ENCODE data around the gene OXSM.

DNA sequence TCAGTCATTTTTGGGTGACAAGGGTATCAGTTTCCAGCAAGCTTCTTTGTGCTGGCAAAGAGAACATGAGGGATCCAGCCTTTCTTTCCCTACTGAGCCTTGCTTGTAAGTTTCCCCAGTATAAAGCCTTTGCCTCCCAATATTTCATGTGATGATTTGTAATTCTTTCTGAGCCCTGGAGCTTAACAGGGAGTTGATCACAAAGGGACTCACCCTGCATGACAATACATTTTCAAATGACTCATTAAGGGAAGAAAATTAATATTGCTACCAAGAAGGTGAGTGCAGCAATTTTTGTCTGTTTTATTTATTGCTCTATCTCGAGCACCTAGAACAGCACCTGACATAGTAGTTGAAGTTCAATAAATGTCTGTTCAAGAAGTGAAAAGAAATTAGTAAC is 27.7 kb downstream of the OXSM start:
- TF ChIP-seq, protein P1, sequence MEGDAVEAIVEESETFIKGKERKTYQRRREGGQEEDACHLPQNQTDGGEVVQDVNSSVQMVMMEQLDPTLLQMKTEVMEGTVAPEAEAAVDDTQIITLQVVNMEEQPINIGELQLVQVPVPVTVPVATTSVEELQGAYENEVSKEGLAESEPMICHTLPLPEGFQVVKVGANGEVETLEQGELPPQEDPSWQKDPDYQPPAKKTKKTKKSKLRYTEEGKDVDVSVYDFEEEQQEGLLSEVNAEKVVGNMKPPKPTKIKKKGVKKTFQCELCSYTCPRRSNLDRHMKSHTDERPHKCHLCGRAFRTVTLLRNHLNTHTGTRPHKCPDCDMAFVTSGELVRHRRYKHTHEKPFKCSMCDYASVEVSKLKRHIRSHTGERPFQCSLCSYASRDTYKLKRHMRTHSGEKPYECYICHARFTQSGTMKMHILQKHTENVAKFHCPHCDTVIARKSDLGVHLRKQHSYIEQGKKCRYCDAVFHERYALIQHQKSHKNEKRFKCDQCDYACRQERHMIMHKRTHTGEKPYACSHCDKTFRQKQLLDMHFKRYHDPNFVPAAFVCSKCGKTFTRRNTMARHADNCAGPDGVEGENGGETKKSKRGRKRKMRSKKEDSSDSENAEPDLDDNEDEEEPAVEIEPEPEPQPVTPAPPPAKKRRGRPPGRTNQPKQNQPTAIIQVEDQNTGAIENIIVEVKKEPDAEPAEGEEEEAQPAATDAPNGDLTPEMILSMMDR (IDR thresholded peaks at IDR 0.05; ENCODE audit: low read depth, low read length) = no peak
- TF ChIP-seq EZH2phosphoT487 (IDR thresholded peaks at IDR 0.05; ENCODE audit: low read depth) = no peak

Measured in OCI-LY3 (cell line).